ENCODE measurements around the gene OR2S2.
"Not testable (repeated sequence)": the region's sequence is repeated elsewhere in the genome, so short reads cannot be mapped to it uniquely, and the experiment has no call there.

GRCh38 chr9:35913429-35913828 is 44.5 kb downstream of the OR2S2 start:
- TF ChIP-seq CTCF (IDR thresholded peaks at IDR 0.05; ENCODE audit: extremely low read depth in 1 of 2, insufficient read depth in 1 of 2, low read depth in 1 of 2, low read length in 2 of 2); EZH2 (IDR thresholded peaks at IDR 0.05; ENCODE audit: borderline replicate concordance, low read depth, low read length, severe bottlenecking); MAX (IDR thresholded peaks at IDR 0.05; ENCODE audit: insufficient read depth, insufficient read length); MYC (IDR thresholded peaks at IDR 0.05; ENCODE audit: low read depth, low read length); JUN (IDR thresholded peaks at IDR 0.05; ENCODE audit: borderline replicate concordance, insufficient read depth, insufficient read length, low read depth); FOS (IDR thresholded peaks at IDR 0.05; ENCODE audit: borderline replicate concordance, insufficient read depth, low read length); POLR2AphosphoS5 (IDR thresholded peaks at IDR 0.05; ENCODE audit: insufficient read depth, low read depth, low read length); GATA2 (IDR thresholded peaks at IDR 0.05; ENCODE audit: insufficient read depth, insufficient read length, low read depth, low read length): not testable (repeated sequence)
- peak; percentile 32 for TF ChIP-seq POLR2A (IDR thresholded peaks at IDR 0.05; ENCODE audit: low read depth, low read length)

Measured in endothelial cell of umbilical vein (primary cell).